IPS-NIHi7 (cell line): ENCODE data around the gene MMP23B.

Source experiments
- DNase-seq: peaks from one replicate; pipeline ENCODE4 v3.0.0; 2012; ENCODE audit warnings: mixed read lengths; ENCODE audit errors: extremely low spot score

MMP23B gene

DNA sequence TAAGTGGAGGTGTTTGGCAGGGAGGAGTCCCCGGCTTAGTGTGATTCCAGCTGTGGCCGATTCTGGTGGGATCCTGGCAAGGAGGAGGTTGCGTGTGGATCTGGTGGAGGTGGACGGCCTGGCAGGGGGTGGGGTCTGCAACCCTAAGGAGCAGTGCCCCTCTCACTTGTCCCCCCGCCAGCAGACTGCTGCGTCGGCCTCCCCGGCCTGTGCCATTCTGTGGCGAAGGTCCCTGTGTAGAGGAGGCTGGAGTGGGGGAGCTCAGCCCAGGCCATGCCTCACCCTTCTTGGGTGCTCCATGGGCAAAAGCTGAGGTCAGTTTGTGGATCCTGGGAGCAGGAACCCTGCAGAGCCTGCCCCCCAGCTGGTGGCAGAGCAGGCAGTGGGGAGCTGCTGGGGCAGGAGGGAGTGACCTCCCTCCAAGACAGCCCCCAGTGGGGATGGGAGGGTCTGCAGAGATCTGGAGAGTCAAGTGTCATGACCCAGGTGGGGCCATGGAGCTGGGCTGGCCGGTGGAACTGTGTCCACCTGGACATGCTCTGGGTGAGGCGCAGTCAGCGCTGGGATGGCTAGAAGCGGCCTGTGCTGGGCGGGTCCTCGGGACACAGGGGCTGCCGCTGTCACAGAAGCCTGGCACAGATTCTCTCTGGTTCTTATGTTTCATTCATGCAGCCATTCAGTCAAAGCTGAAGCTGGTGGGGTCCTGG, 11.4 kb upstream of the MMP23B start:
- no peak for DNase-seq

- no peak for DNase-seq
Measured at GRCh38 chr1:1621173-1622009, 10.6 kb upstream of the MMP23B start.

- no peak for DNase-seq
Measured at GRCh38 chr1:1622010-1622787, 9.8 kb upstream of the MMP23B start.

- DNase-seq: no peak
Measured at GRCh38 chr1:1622788-1623094, 9.2 kb upstream of the MMP23B start.

- no peak for DNase-seq
Measured at GRCh38 chr1:1623181-1623630, 8.8 kb upstream of the MMP23B start.

- no peak for DNase-seq
Measured at GRCh38 chr1:1623631-1624442, 8.1 kb upstream of the MMP23B start.

DNA sequence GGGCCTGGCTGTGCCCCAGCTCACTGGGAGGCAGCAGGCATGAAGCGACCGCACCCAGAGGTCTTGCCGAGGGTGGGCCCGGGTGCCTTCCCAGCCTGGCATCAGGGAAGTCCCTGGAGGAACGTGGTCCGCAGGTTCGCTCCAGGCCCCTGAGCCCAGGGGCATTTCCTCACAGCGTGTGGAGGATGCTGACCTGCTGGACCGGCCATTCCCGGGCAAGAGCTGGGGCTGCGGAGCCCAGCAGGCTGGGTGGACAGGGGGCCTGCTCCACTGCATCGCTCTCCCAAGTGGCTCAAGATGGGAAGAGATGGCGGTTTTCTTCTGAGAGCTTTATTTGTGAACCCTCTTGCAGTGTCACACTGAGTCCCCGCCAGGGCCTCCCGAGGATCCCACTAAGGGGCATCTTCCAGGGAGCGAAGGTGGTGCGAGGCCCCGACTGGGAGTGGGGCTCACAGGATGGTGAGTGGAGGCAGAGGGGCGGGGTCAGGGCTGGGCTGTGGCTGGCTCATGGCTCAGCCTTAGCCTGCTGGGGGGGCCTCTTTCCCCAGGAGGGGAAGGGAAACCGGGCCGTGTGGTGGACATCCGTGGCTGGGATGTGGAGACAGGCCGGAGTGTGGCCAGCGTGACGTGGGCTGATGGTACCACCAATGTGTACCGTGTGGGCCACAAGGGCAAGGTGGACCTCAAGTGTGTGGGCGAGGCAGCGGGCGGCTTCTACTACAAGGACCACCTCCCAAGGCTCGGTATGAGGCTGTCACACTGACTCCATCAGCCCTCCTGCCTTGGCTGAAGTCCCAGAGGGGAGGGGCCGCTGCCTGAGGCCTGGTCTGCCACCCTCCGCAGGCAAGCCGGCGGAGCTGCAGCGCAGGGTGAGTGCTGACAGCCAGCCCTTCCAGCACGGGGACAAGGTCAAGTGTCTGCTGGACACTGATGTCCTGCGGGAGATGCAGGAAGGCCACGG, 7.2 kb upstream of the MMP23B start:
- DNase-seq: no peak

- no peak for DNase-seq
Measured at GRCh38 chr1:1625404-1625775, 6.6 kb upstream of the MMP23B start.

GRCh38 chr1:1625824-1626206, 6.2 kb upstream of the MMP23B start:
- no peak for DNase-seq

DNA sequence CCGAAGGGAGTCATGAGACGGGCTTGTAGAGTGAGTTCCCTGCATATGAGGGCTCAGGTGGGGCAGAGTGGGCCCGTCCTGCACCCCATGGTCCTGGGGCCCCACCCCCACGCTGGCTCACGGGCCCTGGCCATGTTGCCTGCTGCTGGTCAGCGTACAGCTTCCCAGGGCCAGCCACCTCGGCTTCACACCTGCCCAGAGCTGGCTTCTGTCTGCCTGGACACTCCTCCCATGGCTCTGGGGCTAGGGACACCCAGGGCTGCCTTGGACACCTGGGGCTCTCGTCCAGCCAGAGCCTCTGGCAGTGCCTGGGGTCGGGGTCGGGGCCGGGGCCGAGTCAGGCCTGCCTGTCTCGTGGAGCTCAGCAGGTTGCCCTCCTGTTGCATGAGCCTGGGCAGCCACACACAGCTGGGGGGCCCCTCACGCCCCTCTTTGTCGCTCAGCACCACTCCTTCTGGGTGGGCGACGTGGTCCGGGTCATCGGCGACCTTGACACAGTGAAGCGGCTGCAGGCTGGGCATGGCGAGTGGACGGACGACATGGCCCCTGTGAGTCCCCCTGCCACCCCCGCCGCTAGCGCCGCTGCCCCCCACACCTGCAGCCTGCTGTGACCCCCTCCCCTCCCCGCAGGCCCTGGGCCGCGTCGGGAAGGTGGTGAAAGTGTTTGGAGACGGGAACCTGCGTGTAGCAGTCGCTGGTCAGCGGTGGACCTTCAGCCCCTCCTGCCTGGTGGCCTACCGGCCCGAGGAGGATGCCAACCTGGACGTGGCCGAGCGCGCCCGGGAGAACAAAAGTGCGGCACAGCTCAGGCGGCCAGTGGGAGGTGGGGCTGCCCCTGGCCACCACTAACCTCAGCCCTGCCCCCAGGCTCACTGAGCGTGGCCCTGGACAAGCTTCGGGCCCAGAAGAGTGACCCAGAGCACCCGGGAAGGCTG, 5.5 kb upstream of the MMP23B start:
- DNase-seq: no peak

- no peak for DNase-seq
Measured at GRCh38 chr1:1627261-1627828, 4.6 kb upstream of the MMP23B start.

GRCh38 chr1:1627829-1628753, 3.9 kb upstream of the MMP23B start:
- no peak for DNase-seq

- DNase-seq: peak; percentile 62
Measured at GRCh38 chr1:1628754-1629429, 3.1 kb upstream of the MMP23B start.

DNA sequence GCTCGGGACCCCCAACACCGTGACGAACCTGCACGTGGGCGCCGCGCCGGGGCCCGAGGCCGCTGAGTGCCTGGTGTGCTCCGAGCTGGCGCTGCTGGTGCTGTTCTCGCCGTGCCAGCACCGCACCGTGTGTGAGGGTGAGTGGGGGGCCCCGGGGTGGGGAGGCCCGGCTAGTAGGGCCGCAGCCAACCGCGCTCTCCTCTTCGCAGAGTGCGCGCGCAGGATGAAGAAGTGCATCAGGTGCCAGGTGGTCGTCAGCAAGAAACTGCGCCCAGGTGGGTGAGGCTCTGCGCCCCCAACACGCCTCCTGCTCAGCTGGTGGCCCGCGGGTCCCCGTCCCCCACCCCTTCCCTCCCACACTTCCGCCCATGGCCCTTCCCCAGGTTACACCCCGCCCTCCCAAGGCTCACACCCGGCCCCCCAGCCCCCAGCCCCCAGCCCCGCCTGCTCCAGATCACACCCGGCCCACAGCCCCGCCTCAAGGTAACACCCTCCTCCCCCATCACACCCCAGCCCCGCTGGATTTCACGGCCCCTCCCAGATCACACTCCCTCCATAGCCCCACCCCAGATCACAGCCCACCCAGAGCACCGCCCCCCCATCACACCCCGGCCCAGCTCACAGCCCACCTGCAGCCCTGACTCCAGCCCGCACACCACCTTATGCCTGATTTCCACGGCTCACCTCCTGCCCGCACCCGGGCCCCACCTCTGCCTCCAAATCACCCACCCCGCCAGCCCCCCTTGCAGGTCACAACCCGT, 2.4 kb upstream of the MMP23B start:
- peak; percentile 50 for DNase-seq

DNA sequence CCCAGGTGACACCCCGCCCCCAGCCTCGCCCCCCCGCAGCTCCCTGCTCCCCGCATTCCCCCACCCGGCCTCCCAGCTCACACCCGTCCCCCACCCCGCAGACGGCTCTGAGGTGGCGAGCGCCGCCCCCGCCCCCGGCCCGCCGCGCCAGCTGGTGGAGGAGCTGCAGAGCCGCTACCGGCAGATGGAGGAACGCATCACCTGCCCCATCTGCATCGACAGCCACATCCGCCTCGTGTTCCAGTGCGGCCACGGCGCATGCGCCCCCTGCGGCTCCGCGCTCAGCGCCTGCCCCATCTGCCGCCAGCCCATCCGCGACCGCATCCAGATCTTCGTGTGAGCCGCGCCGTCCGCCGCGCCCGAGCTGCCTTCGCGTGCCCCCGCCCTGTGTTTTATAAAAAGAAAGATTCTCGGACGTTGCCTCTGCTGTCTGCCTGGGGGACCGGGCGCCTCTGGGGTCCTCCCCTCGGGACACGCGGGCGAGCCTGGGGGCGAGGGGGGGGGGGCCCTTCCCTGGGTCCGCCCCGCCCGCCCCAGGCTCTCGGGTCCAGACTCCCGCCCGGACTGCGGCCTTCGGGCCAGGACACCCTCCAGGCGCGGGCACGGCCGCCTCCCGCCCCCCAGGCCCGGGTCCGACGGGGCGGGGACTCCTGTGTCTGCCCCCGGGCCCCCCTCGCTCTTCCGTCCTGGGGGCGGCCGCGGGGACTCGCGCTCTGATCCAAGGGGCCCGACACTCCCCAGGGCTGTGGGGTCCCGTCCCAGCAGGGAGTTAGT, 1.6 kb upstream of the MMP23B start:
- peak; percentile 94 for DNase-seq
